Measurements from ENCODE around the gene CYB561A3. TPM values are rescaled to one million over a fixed set of nuclear protein-coding genes. Genes with fewer than 3 reads are reported as not detected.

The CYB561A3 gene
- polyA plus RNA-seq, 4 donors = 26.6 to 32.9 (median 28.6) TPM

DNA sequence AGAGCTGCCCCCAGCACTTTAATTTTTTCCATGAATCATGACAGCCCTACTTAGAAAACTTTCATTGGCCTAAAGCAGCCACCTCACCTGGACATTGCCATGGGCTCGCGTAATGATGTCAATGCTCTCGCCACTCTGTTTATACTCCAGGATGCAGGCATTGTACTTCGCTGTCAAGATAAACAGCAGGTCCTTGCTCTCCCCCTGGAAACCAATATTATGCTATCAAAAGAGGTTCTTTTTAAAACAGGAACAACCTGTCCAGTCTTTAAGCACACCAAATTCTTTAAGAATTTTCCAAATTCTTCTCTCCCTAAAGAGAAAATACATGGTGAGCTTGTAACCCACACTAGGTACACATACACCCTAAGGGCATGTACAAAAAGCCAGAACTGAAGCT is 31.8 kb downstream of the CYB561A3 start:
- DNase-seq (ENCODE audit: low read depth in 4 of 4, low spot score in 3 of 4) = no peak

DNA sequence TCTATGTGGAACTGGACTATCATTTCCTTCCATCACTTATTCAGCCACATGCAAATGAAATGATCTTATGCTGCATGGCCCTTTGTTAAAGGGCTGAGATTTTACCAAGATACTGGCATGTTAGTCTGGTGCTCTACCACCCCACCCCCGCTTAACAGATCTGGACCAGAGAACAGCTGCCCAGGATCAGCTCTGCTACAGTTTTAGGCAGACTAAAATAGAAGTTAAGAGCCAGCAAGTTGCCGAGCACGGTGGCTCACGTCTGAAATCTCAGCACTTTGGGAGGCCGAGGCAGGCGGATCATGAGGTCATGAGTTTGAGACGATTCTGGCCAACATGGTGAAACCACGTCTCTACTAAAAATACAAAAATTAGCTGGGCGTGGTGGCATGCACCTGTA is 33.3 kb downstream of the CYB561A3 start:
- no peak for DNase-seq (ENCODE audit: low read depth in 4 of 4, low spot score in 3 of 4)

DNA sequence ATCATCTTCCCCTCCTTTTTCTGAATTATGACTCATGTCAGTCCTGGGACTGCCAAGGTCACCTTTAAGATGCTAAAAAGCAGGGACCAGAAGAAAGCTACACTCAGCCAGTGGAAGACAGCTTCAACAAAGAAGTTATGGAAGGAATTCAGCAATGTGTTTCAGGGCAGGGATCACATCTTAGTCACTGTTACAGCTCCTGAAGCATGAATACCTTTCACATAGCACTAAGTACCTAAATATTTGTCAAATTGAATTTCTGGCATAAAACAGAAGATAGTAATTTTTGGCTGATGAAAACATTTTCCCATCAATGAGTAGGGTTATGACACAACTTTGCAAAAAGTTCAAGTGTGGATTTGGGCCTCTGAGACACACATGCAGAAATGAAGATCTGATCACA is 34.0 kb downstream of the CYB561A3 start:
- no peak for DNase-seq (ENCODE audit: low read depth in 4 of 4, low spot score in 3 of 4)

DNA sequence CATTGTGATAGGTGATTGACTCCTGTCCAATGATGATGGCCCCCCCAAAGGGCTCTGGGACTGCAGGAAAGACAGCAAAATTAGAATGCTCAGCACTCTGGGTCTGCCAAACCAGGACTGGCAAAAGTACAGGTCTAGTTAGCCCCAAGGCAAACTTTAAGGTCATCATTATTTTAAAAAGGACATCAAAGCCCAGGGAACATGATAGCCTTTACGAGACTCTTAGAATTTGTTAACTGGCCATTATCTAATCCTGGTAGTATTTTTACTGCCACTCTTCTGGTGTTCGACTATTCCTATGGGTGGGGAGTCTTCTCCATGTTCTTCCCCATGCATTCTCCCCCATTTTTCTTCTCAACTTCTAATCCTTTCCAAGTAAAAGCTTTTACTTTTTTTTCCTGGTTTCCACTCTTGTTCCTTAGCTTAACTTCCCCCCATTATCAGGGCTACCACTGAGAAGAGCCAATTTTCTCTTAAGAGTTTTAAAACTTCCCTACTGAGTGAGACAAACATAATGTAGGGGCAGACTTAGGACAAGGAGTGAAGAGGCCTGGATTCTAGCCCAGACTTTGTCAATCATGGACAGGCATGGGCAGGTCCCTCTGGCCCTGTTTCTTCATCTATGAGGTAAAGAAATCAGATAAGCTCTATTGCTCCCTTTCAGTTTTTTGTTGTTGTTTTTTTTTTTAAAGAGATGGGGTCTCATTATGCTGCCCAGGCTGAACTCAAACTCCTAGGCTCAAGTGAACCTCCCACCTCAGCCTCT is 35.9 kb downstream of the CYB561A3 start:
- no peak for DNase-seq (ENCODE audit: low read depth in 4 of 4, low spot score in 3 of 4)

DNA sequence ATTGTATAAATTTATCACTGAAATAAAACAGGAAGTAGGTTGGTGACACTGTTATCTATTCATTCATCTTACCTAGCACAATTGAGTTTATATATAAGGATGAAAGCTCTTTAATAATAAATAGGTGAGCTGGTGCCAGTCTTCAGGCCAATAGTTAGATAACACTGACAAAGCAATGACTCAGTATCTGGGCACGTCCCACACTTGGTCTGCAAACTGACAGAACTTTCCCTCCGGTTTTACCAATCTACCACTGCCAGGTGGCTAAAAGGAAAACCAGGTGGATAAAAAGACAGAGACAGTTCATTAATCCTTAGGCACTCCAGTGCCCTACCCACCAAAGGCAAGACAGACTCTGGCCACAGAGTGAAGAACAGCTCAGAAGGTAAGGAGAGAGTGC is 46.4 kb downstream of the CYB561A3 start:
- no peak for DNase-seq (ENCODE audit: low read depth in 4 of 4, low spot score in 3 of 4)

DNA sequence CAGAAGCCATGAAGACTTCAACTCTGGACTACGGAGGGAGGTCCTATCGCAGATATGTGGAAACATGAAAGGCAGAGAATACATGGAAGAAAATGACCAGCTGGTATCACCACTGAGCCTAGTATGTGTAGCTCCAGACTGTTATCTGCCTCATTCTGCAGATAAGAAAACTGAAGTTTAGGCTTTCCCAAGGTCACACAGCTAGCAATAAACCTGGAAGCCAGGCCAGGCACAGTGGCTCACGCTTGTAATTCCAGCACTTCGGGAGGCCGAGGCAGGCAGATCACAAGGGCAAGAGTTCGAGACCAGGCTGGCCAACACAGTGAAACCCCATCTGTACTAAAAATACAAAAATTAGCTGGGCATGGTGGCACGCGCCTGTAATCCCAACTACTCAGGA is 50.9 kb downstream of the CYB561A3 start:
- DNase-seq (ENCODE audit: low read depth in 4 of 4, low spot score in 3 of 4) = no peak

DNA sequence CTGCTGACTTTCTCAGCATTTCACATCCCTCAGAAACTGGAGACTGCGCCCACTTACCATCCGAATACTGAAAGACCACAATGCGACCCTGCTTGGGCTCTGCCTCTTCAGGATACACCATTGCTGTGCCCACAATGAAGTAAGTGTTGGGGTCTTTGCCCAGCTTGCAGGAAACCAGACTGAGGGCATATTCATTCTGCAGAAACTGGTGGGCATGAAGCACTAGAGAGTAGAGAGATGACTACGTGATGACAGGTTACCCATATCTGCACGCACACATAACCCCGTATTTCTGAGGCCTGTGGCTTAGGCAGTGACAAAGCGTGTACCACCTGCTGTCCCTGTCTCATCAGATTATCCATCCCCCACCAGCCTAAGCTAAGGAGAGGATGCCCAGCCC is 51.9 kb downstream of the CYB561A3 start:
- no peak for DNase-seq (ENCODE audit: low read depth in 4 of 4, low spot score in 3 of 4)

DNA sequence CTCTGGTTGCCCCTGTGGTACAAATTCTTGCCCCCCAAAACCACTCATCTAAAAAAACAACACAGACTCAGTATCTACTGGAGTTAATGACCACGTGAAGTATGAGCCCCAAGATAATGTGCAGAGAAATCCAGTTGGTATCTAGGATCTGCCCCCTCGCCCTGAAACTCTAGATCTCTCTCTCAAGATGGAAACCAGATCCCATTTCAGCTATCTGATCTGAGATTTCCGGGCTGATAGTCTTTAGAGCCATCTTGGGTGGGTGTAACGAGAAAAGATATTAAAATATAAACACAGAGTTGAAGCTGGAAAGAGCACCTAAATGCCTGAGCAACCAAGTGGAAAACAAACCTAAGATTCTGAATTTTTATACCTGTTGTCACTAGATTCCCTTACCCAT is 52.5 kb downstream of the CYB561A3 start:
- no peak for DNase-seq (ENCODE audit: low read depth in 4 of 4, low spot score in 3 of 4)

DNA sequence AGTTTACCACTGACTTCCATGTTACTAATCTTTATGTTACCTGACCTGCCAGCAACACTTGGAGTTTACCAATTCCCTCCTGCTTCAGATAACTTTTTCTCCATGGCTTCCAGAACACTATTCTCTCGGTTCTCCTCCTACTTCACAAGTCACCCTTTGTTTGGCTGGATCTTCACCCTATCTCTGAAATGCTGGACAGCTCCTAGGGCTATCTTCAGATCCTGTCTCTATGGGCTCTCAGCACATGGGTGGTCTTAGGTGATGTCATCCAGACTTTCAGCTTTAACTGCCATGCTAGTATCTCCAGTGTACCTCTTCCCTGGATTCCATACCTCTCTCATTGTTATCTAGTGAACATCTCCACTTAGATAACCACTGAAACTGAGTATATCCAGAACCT is 54.3 kb downstream of the CYB561A3 start:
- DNase-seq (ENCODE audit: low read depth in 4 of 4, low spot score in 3 of 4) = no peak

DNA sequence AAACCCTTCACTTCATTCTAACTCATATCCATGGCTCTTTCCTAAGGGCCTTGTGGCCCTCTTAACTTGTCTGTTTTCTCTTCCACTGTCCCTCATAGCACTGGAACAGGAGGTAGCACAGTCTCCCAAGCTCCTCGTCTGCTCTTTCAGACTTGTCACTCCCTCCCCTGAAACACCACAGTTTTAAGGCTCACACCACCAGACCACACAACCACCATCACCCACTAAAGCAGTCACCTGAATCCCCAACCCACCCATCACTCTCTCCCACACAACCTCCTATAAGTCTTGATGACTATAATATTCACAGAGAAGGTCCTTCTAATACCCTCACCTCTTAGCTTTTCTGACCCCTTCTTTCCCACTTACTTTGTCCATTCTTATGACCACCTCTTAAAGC is 55.5 kb downstream of the CYB561A3 start:
- no peak for DNase-seq (ENCODE audit: low read depth in 4 of 4, low spot score in 3 of 4)

DNA sequence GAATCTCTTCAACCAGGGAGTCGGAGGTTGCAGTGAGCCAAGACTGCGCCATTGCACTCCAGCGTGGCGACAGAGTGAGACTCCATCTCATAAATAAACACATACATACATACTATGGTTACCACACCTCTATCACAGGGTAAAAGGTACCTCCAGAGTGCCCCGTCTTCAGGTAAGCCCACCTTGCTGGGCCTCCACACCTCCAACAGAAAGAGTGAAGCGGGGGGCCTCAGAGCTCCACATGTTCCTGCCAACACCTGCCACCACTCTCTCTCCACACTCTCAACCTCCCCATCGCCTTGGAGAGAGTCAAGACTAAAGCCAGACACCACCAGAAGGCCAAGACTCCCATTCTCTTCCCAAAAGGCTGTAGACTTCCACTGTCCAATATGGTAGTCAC is 56.3 kb downstream of the CYB561A3 start:
- DNase-seq (ENCODE audit: low read depth in 4 of 4, low spot score in 3 of 4) = no peak

DNA sequence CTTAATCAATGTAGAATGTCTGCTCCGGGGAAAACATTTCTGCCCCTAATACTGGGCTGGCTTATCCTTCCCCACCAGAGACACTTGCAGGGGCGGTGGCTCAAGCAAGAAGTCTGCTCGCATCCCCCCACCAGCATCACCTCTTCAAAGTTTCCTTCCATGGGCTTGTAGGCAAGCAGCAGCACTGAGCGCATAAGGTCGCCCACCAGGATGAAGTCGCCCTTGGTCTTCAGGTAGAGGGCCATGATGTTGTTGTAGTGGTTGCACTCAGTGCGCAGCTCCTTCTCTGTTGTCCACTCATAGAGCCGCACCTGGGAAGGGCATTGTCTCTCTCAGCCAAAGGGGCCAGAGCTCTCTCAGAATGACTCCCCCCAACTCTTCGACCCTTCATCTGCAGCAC is 58.0 kb downstream of the CYB561A3 start:
- no peak for DNase-seq (ENCODE audit: low read depth in 4 of 4, low spot score in 3 of 4)

DNA sequence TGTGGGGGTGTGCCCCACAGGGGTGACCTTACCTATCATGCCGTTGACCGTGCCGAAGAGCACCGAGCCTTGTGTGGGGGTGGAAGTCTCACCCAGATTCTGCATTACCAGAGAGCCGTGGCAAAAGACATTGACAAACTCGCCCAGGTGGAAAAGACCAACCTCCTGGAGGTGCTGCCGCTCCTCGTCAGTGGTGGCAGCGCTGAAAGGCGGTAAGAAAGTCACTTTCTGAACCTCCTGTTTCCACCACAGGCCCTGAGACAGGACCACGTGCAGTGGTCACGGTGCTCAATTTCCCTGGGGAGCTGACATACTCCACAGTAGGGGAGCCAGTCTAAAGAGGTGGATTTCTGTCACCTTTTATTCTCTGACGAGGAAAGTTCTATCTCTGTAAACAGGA is 59.1 kb downstream of the CYB561A3 start:
- DNase-seq (ENCODE audit: low read depth in 4 of 4, low spot score in 3 of 4) = no peak

Other genes starting within 250 kb of the CYB561A3 start
- gene VPS37C, start 200.5 kb downstream of the CYB561A3 start, polyA plus RNA-seq (ENCODE audit: insufficient read length in 4 of 4) = 10 to 100 TPM; 14.1 to 22.8 (median 17.1) TPM
- 1 to 10 TPM in 1 of 4 donors, under 1 TPM in 2, not detected in 1; 0.29 to 1.3 (median 0.32) TPM for gene PGA3, start 158.4 kb downstream of the CYB561A3 start, polyA plus RNA-seq (ENCODE audit: insufficient read length in 4 of 4)
- 1 to 10 TPM in 1 of 4 donors, under 1 TPM in 2, not detected in 1; 0.86 to 1.9 (median 0.90) TPM for gene PGA4, start 139.5 kb downstream of the CYB561A3 start, polyA plus RNA-seq (ENCODE audit: insufficient read length in 4 of 4)
- 1 to 10 TPM in 1 of 4 donors, under 1 TPM in 3; 0.11 to 1.0 (median 0.32) TPM for gene PGA5, start 120.7 kb downstream of the CYB561A3 start, polyA plus RNA-seq (ENCODE audit: insufficient read length in 4 of 4)
- 1 to 10 TPM; 1.5 to 4.1 (median 2.9) TPM for gene VWCE, start 66.6 kb downstream of the CYB561A3 start, polyA plus RNA-seq (ENCODE audit: insufficient read length in 4 of 4)
- 100 to 1,000 TPM; 160 to 225 (median 204) TPM for gene DDB1, start 28.8 kb downstream of the CYB561A3 start, polyA plus RNA-seq (ENCODE audit: insufficient read length in 4 of 4)
- gene TKFC, start 28.7 kb downstream of the CYB561A3 start, polyA plus RNA-seq (ENCODE audit: insufficient read length in 4 of 4) = 10 to 100 TPM; 28.0 to 63.9 (median 48.7) TPM
- gene TMEM138, start 492 bp upstream of the CYB561A3 start, polyA plus RNA-seq (ENCODE audit: insufficient read length in 4 of 4) = 10 to 100 TPM; 39.4 to 50.7 (median 46.1) TPM
- gene TMEM216, start 30.7 kb upstream of the CYB561A3 start, polyA plus RNA-seq (ENCODE audit: insufficient read length in 4 of 4) = 10 to 100 TPM; 32.9 to 36.3 (median 35.3) TPM
- gene CPSF7, start 68.1 kb upstream of the CYB561A3 start, polyA plus RNA-seq (ENCODE audit: insufficient read length in 4 of 4) = 100 to 1,000 TPM; 101 to 119 (median 104) TPM
- 10 to 100 TPM; 44.6 to 60.7 (median 45.9) TPM for gene SDHAF2, start 68.2 kb upstream of the CYB561A3 start, polyA plus RNA-seq (ENCODE audit: insufficient read length in 4 of 4)
- 1 to 10 TPM; 1.2 to 3.0 (median 1.5) TPM for gene LRRC10B, start 146.9 kb upstream of the CYB561A3 start, polyA plus RNA-seq (ENCODE audit: insufficient read length in 4 of 4)
- 1 to 10 TPM; 1.2 to 7.3 (median 5.7) TPM for gene SYT7, start 219.2 kb upstream of the CYB561A3 start, polyA plus RNA-seq (ENCODE audit: insufficient read length in 4 of 4)